SJSA1 (cell line): Measurements from ENCODE around the gene SCGN. TPM values are rescaled to one million over a fixed set of nuclear protein-coding genes. Genes with fewer than 3 reads are reported as not detected.

Experiments used
- DNase-seq, 2 experiments: peaks; one replicate each; pipeline ENCODE4 v3.0.0-alpha.2; 2015 to 2020; ENCODE audit warnings: low spot score in 2 of 2, low read depth in 1 of 2
- H3K27ac ChIP-seq: fragments of 250-450 bp; sonication (Bioruptor Pico); 2 replicates; pipeline ENCODE4 v1.5.1; 2020; ENCODE audit warnings: mild to moderate bottlenecking, moderate library complexity
- H3K27me3 ChIP-seq: fragments of 250-450 bp; sonication (Bioruptor Pico); replicated peaks from 2 replicates; pipeline ENCODE4 v1.5.1; 2020; ENCODE audit warnings: mild to moderate bottlenecking, moderate library complexity
- H3K36me3 ChIP-seq: fragments of 250-450 bp; sonication (Bioruptor Pico); 2 replicates; pipeline ENCODE4 v1.5.1; 2020; ENCODE audit warnings: mild to moderate bottlenecking
- H3K4me1 ChIP-seq: fragments of 250-450 bp; sonication (Bioruptor Pico); replicated peaks from 2 replicates; pipeline ENCODE4 v1.6.1; 2021; ENCODE audit warnings: mild to moderate bottlenecking
- H3K4me3 ChIP-seq: fragments of 250-450 bp; sonication (Bioruptor Pico); 2 replicates; pipeline ENCODE4 v1.5.1; 2020; ENCODE audit warnings: mild to moderate bottlenecking
- H3K9me3 ChIP-seq: fragments of 250-450 bp; sonication (Bioruptor Pico); replicated peaks from 2 replicates; pipeline ENCODE4 v1.5.1; 2020; ENCODE audit warnings: mild to moderate bottlenecking
- total RNA-seq: library from RNA; depleted of rRNA; stranded (reverse); fragments of >200 nt; shearing (Covaris generic); gene quantifications from 2 replicates; pipeline ENCODE4 v1.2.3, GENCODE V29; 2014

SCGN gene
- total RNA-seq, 1 experiment from 2014 or later: not detected

DNA sequence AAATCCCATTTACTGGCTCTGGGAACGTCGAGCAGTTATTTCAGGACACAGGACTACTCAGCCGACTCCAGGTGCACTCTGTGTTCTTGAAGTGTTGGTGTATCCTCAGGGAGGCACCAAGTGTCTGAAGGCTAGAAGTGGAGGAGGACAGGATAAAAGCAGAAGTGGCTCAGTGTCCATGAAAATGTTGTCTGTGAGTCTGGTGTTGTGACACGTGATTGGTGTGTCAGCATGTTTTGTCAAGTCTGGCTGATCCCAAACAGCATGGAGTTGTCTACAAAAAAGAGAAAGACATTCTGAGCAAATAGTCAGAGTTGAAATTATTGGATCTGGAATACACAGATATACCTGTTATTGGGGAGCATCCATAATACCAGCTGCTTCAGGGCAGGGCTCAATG, 30.3 kb downstream of the SCGN start:
- no peak for DNase-seq
- H3K9me3 ChIP-seq: no peaks in the 10 kb centered on the region
- no peaks in the 10 kb centered on the region for H3K27me3 ChIP-seq
- H3K4me3 ChIP-seq: no peak overlapping the region
- H3K4me1 ChIP-seq: no peaks in the 10 kb centered on the region
- no peaks in the 10 kb centered on the region for H3K36me3 ChIP-seq
- H3K27ac ChIP-seq: no peak overlapping the region

DNA sequence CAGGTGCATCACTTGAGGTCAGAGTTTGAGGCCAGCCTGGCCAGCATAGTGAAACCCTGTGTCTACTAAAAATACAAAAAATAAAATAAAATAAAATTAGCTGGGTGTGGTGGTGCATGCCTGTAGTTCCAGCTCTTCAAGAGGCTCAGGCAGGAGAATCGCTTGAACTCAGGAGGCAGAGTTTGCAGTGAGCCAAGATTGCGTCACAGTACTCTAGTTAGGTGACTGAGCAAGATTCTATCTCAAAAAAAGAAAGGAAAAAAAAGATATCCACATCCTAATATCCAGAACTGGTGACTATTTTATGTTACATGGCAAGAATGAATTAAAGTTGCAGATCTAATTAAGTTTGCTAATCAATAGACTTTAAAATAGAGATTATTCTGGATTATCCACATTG, 32.5 kb downstream of the SCGN start:
- no peak for DNase-seq
- H3K27ac ChIP-seq: no peak overlapping the region
- no peaks in the 10 kb centered on the region for H3K36me3 ChIP-seq
- no peaks in the 10 kb centered on the region for H3K9me3 ChIP-seq
- no peaks in the 10 kb centered on the region for H3K4me1 ChIP-seq
- H3K4me3 ChIP-seq: no peak overlapping the region
- H3K27me3 ChIP-seq: no peaks in the 10 kb centered on the region

GRCh38 chr6:25685251-25685650, 33.2 kb downstream of the SCGN start:
- no peak for DNase-seq
- H3K27me3 ChIP-seq: no peaks in the 10 kb centered on the region
- H3K4me1 ChIP-seq: no peaks in the 10 kb centered on the region
- no peaks in the 10 kb centered on the region for H3K36me3 ChIP-seq
- H3K4me3 ChIP-seq: no peak overlapping the region
- H3K27ac ChIP-seq: no peak overlapping the region
- no peaks in the 10 kb centered on the region for H3K9me3 ChIP-seq

DNA sequence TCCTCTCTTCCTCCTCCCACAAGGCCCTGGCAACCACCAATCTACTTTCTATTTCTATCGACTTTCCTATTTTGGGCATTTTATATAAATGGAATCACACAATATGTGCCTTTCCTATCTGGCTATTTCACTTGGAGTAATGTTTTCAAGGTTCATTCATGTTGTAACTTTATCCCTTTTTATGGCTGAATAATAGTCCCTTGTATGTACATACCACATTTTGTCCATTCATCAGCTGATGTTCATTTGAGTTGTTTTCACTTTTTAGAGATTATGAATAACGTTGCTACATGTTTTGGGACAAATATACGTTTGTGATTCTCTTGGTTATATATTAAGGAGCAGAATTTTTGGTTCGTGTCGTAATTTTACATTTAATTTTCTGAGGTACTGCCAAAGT, 33.9 kb downstream of the SCGN start:
- no peak overlapping the region for H3K4me3 ChIP-seq
- H3K9me3 ChIP-seq: no peaks in the 10 kb centered on the region
- no peaks in the 10 kb centered on the region for H3K36me3 ChIP-seq
- no peaks in the 10 kb centered on the region for H3K27me3 ChIP-seq
- DNase-seq: no peak
- H3K27ac ChIP-seq: no peak overlapping the region
- H3K4me1 ChIP-seq: no peaks in the 10 kb centered on the region

DNA sequence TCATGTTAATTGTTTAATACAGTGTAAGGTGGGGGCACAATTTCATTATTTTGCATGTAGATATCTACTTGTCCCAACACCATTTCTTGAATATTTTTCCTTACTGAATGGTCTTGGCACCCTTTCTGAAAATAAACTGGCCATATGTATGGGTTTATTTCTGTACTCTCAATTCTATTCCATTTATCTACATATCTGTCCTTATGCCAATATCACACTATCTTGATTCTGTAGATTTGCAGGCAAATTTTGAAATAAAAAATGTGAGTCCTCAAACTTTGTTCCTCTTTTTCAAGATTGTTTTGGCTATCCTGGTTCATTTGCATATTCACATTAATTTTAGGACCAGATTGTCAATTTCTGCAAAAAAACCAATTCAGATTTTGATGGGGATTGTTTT, 34.8 kb downstream of the SCGN start:
- Histone ChIP-seq H3K27ac (no peak overlapping the region), H3K27me3 (no peaks in the 10 kb centered on the region), H3K4me3 (no peak overlapping the region), H3K4me1 (no peaks in the 10 kb centered on the region), H3K9me3 (no peaks in the 10 kb centered on the region), H3K36me3 (no peaks in the 10 kb centered on the region)
- DNase-seq: no peak

DNA sequence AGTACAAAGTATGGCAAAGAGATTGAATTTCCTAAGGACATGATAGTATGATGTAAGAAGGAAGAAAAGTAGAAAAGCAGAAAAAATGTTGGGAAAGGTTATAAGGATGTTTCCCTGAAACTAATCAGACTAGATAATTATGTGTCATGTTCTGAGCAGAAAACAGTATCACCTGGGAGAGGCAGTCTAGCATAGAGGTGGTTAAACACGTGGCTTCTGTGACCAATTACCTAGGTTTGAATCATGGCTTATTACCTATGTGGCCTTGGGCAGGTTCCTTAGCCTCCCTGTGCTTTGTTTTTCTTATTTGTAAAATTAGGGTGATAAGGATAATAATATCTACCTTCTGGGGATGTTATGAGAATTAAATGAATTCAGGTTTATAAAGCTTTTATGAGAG, 38.0 kb downstream of the SCGN start:
- Histone ChIP-seq H3K9me3 (no peaks in the 10 kb centered on the region), H3K27ac (no peak overlapping the region), H3K27me3 (no peaks in the 10 kb centered on the region), H3K4me3 (no peak overlapping the region), H3K4me1 (no peaks in the 10 kb centered on the region), H3K36me3 (no peaks in the 10 kb centered on the region)
- no peak for DNase-seq

- Histone ChIP-seq H3K4me3 (no peak overlapping the region), H3K9me3 (no peaks in the 10 kb centered on the region), H3K4me1 (no peaks in the 10 kb centered on the region), H3K36me3 (no peaks in the 10 kb centered on the region), H3K27me3 (no peaks in the 10 kb centered on the region), H3K27ac (no peak overlapping the region)
- no peak for DNase-seq
Observed at GRCh38 chr6:25691894-25692293, 39.9 kb downstream of the SCGN start.

DNA sequence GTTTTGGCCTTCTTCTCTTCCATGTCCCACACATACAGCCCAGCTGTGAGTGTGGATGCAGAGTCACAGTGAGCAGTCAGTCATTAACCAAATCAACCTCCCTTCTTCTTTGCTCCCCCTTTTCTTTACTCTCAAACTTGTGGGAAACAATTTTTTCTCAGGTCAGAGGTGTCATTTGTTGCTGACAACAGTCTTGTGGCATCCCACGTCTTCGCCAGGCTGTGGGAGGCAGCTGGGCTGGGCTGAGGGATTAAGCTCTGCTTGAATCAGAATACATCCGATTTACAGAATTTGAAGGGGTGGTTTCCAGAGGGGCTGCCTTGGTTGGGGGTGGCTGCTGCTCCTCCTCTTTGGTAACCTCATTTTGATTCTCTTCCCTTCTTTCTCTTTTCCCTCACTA, 40.5 kb downstream of the SCGN start:
- Histone ChIP-seq H3K27me3 (no peaks in the 10 kb centered on the region), H3K4me3 (no peak overlapping the region), H3K27ac (no peak overlapping the region), H3K9me3 (no peaks in the 10 kb centered on the region), H3K4me1 (no peaks in the 10 kb centered on the region), H3K36me3 (no peaks in the 10 kb centered on the region)
- no peak for DNase-seq

DNA sequence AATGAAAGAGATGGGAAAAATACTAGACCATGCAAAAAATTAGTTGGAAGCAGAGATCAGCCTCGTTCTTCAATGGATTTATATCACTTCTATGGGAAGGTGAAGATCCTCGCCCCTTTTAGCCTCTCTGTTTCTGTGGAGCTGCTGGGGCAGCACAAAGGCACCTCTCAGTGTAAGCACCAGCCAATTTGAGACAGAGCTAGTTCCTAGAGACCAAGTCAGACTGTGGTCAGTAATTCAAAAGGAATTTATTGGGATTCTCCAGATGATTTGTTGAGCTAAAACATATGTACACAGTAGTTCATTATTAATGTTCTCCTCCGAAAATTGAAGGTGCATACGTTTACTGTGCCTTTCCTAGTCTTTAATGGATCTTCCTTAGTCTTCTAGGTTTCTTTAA, 42.4 kb downstream of the SCGN start:
- H3K4me1 ChIP-seq: no peaks in the 10 kb centered on the region
- H3K9me3 ChIP-seq: no peaks in the 10 kb centered on the region
- no peaks in the 10 kb centered on the region for H3K36me3 ChIP-seq
- DNase-seq: no peak
- no peak overlapping the region for H3K27ac ChIP-seq
- no peaks in the 10 kb centered on the region for H3K27me3 ChIP-seq
- no peak overlapping the region for H3K4me3 ChIP-seq

DNA sequence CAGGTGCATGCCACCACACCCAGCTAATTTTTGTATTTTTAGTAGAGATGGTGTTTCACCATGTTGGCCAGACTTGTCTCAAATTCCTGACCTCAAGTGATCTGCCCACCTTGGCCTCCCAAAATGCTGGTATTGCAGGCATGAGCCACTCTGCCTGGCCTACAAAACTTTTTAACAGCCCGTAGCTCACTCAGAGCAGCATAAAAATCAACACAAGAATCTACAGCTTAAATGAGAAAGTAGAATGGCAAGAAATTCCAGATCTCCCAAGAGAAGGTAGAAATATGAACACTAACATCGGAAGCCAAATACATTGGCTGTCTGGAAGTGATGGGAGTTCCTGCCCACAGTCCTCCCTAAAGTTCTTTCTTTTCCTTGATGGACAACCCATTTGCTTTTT, 43.7 kb downstream of the SCGN start:
- Histone ChIP-seq H3K4me1 (no peaks in the 10 kb centered on the region), H3K4me3 (no peak overlapping the region), H3K9me3 (no peaks in the 10 kb centered on the region), H3K27ac (no peak overlapping the region), H3K27me3 (no peaks in the 10 kb centered on the region), H3K36me3 (no peaks in the 10 kb centered on the region)
- no peak for DNase-seq

DNA sequence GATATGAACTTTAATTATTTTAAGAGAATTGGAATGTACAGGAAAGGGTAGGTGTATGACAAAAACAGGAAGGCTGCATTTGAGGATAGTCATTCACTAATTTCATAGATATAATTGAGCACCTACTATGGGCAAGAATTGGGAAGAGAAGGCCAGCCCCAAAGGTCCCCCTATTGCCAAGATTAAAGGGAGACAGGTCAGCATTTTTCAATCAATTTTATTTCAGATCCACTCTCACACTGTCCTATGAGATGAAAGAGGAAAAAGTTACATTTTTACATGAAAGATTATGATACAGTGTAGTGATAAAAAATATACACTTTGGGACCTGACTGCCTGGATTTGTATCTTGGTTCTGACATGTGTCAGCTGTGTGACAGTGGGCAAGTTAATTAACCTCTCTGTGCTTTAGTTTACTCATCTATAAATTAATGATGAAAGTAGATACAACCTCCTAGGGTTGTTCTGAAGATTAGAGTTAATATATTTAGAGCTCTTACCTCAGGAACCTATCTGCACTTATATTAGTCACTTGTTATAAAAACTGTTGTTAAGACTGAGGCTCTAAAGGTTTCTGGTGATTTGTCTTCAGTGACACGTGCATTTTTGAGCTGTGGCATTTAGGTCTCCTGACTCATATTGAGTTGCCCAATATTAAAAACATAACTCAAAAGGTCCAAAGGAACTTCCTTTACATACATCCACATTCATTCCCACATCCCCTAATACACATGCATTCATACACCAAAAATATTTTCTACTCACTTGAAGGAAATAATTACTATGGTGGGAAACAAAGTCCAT, 45.7 kb downstream of the SCGN start:
- no peaks in the 10 kb centered on the region for H3K36me3 ChIP-seq
- H3K9me3 ChIP-seq: no peaks in the 10 kb centered on the region
- no peaks in the 10 kb centered on the region for H3K4me1 ChIP-seq
- H3K4me3 ChIP-seq: no peak overlapping the region
- H3K27ac ChIP-seq: no peak overlapping the region
- H3K27me3 ChIP-seq: no peaks in the 10 kb centered on the region
- no peak for DNase-seq

- no peak overlapping the region for H3K4me3 ChIP-seq
- no peaks in the 10 kb centered on the region for H3K27me3 ChIP-seq
- H3K27ac ChIP-seq: no peak overlapping the region
- no peaks in the 10 kb centered on the region for H3K9me3 ChIP-seq
- H3K4me1 ChIP-seq: no peaks in the 10 kb centered on the region
- H3K36me3 ChIP-seq: no peaks in the 10 kb centered on the region
- no peak for DNase-seq
Observed at GRCh38 chr6:25698631-25699030, 46.6 kb downstream of the SCGN start.

- Histone ChIP-seq H3K27me3 (no peaks in the 10 kb centered on the region), H3K9me3 (no peaks in the 10 kb centered on the region), H3K27ac (no peak overlapping the region), H3K4me1 (no peaks in the 10 kb centered on the region), H3K4me3 (no peak overlapping the region), H3K36me3 (no peaks in the 10 kb centered on the region)
- no peak for DNase-seq
Observed at GRCh38 chr6:25699649-25700048, 47.6 kb downstream of the SCGN start.

DNA sequence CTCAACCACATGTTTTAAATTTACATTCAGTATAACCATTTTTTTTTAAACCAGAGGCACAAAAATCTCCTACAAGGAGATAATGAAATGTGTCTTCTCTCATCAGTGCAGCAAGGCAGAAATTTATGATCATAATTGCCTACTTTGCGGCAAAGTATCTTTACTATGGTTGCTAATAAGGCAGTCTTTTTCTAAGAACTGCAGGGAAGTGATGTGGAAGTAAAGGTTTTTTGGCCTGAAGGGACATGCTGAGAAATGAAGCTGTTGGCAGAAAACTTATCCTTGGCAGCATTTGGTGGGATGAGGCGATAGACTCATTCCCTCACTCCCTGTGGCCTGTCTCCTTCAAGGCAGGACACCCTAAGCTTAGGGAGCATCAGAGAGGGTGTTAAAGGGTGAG, 48.7 kb downstream of the SCGN start:
- no peaks in the 10 kb centered on the region for H3K27me3 ChIP-seq
- no peaks in the 10 kb centered on the region for H3K4me1 ChIP-seq
- no peaks in the 10 kb centered on the region for H3K9me3 ChIP-seq
- H3K36me3 ChIP-seq: no peaks in the 10 kb centered on the region
- no peak overlapping the region for H3K27ac ChIP-seq
- DNase-seq: no peak
- no peak overlapping the region for H3K4me3 ChIP-seq

DNA sequence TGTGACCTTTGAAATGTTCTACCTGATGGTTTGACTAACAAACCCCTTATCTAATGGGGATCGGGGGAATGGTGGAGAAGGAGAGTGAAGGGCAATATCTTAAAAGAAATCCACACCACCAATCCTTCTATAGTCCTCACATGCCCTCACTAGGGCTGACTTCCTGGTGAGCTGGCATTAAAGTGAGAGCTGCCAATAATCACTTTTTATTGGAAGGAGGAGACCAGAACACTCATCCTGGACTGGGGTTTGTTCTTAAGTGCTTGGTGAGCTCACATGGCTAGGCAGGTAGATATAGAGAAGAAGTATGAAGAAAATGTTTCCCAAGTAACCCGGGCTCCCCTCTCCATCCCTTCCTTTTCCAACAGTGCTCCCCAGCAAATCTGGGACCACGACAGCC, 49.8 kb downstream of the SCGN start:
- no peak for DNase-seq
- H3K27me3 ChIP-seq: no peaks in the 10 kb centered on the region
- no peaks in the 10 kb centered on the region for H3K36me3 ChIP-seq
- no peak overlapping the region for H3K4me3 ChIP-seq
- no peaks in the 10 kb centered on the region for H3K9me3 ChIP-seq
- H3K27ac ChIP-seq: no peak overlapping the region
- H3K4me1 ChIP-seq: no peaks in the 10 kb centered on the region
